GM12801 (cell line): ENCODE results near the gene SOX13.

ENCODE experiments used
- CTCF ChIP-seq: IDR thresholded peaks from one replicate; pipeline ENCODE4 v1.5.1; 2011; ENCODE audit warnings: control low read depth; ENCODE audit not compliant: insufficient read length; ENCODE audit errors: extremely low read depth

The SOX13 gene

GRCh38 chr1:204147406-204148383 is 74.8 kb downstream of the SOX13 start:
- no peak for TF ChIP-seq CTCF

- TF ChIP-seq CTCF, result no peak
Observed at GRCh38 chr1:204149107-204149506, 76.2 kb downstream of the SOX13 start.

GRCh38 chr1:204149635-204150565 is 77.0 kb downstream of the SOX13 start:
- TF ChIP-seq CTCF, result no peak

- TF ChIP-seq CTCF, result no peak
Observed at GRCh38 chr1:204150702-204151551, 78.0 kb downstream of the SOX13 start.

- no peak for TF ChIP-seq CTCF
Observed at GRCh38 chr1:204151552-204152309, 78.8 kb downstream of the SOX13 start, which contains the start of gene ETNK2. Gene ETNK2, minus strand, starts transcription at chr1:204152044. Its CDS starts 192 bp downstream, at chr1:204151852.

- no peak for TF ChIP-seq CTCF
Observed at GRCh38 chr1:204152310-204153044, 79.6 kb downstream of the SOX13 start.
